SKM-1 treated with dmso at 0.1 percent for 144 hours (cell line): ENCODE measurements around the gene STK11.
"Not testable (repeated sequence)": the region's sequence is repeated elsewhere in the genome, so short reads cannot be mapped to it uniquely, and the experiment has no call there.

ENCODE experiments used
- DNase-seq: peaks from one replicate; lab custom pipeline; 2025; ENCODE audit not compliant: unreplicated experiment; lab: John Stamatoyannopoulos, UW

Gene STK11

DNA sequence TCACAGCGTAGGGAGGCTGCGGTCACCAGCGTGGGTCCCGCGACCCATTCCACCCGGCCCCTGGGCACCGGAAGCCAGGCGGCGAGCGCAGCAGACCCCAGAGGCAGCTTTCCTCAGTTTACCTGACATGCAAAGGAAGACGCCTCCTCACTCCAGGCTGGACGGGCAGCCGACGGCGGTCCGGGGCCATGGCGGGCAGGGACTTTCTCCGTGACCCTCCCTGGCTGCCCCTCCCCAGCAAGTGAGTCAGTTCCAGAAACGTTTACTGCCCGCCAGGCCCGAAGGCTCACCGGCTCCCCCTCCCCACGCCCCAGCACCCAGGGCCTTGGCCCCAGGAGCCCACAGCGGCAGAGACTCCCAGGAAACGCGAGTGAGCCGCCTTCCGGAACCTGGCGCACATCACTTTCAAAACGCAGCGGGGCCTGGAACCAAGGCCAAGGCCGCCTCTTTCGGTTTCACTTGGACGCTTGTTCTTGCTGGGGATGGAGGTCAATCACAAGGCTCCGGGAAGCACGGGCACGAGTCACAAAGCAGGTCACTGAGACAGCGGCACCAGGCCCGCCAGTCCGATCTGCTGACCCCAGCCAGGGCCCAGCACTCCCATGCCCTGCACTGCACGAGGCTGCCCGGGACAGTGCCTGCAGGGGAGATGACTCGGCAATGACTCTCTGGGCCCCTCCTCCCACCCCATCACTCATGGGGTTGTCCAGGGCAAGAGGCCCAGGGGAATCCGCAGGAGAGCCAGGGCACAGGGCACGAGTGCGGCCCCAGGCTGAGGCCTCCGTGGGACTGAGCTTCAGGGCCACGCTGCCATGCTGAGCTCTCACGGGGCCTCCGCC is 36.8 kb upstream of the STK11 start:
- no peak for DNase-seq

DNA sequence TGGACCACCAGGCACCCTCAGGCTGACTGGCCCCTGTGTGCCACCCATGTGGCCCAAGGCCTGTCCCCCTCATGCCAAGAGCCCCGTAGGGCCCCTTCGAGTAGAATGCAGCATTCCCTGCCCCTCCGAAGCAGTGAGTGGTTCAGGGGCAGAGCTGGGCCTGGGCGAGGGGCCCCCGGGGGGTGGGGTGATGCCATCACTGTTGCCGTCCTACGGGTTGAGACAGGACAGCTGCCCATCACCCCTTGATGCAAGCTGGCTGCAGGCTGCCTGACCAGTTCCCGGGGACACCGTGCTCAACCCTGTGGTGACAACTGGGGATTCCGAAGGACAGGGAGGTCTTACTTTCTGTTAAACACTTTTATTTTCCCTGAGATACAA is 36.2 kb upstream of the STK11 start:
- DNase-seq, result no peak

DNA sequence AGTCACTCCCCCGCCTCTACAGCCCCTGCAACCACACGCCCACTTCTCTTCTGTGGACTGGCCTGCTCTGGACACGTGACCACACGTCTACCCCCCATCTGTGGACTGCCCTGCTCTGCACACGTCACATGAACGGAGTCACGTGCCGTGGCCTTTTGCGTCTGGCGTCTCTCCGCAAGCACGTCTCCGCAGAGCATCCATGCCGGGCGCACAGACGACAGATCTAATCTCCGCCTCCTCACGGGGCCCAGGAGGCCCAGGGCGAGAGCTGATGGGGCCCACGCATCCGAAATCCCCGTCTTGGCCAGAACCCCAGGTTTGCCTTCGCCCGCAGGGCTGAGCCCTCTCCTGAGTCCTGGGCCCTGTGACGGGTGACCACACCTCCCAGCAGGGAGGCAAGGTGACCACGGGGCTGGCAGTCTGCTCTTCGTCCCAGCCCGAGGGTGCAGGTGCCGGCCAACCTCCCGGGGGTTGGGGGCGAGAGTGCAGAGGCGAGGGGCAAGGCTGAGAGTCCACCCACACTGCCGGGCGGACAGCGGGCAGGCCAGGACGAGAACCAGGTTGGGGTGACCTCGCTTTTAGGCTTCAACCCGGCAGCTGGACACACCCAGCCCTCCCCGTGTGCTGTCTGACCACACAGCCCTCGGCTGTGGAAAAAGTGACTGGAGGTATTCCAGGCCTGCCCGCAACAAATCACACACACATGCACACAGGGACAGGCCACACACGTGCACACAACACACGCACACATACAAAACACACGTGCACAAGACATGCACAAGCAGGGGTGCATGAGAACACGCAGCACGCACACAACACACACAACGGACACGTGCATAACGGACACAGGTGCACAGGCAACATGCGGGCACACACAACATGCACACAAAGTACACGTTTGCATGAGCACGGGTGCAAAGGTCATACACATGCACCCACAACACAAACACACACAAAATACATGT is 35.4 kb upstream of the STK11 start:
- DNase-seq, result no peak

DNA sequence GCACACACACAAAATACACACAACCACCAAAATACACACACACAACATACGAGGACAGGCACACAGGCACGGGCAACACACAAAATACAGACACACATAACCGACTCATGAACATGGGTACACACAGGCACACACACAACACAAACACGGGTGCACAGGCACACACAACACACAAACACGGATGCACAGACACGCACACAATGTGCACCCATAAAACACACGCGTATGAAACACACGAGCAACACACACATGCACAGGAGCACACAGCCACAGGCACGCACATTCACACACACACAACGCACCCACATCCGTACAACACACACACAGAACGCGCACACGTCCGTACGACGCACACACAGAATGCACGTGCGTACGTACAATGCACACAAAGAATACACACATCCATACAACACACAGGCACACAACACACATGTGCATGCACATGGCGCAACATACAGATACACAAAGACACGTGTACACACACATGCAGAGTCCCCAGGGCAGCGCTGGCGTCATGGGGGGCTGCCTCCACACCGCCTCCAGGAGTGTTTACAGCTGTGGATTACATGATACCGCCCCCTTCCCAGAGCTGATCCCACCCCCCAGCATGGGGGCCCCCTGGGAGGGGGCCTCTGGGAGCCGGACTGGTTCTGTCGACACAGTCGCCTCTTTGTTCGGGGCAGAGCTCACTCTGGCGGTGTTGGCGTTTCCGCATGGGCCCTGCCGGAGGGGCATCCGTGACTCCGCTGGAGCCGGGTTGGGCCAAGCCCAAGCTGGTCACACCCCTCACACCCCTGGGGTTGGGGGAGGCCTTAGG is 34.4 kb upstream of the STK11 start:
- no peak for DNase-seq

DNA sequence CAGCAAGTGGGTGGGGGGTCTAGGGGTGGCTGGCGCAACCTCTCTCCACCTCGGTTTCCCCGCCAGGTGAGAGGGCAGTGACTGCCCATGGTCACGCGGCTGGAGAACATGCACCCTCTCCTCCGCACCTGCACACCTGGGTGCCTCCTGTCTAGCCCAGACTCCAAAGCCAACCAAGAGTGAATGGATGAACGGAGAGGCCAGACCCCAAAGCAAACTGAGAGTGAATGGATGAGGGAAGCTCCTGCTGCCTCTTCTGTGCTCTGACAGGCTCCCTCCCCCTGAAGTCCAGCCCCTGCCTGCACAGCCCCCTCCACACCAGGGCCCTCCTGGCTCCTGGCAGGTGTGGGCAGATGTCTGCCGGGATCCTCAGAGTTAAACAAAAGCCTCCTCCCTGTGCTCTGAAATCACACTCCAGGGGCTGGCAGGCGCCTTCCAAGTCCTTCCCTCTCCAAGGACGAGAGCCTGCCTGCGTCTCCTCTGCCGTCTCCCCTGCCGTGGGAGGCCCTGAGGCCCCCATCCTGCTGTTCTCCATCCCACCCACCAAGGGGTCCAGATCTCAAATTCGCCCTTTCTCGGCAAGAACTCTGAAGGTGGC is 33.7 kb upstream of the STK11 start:
- no peak for DNase-seq

DNA sequence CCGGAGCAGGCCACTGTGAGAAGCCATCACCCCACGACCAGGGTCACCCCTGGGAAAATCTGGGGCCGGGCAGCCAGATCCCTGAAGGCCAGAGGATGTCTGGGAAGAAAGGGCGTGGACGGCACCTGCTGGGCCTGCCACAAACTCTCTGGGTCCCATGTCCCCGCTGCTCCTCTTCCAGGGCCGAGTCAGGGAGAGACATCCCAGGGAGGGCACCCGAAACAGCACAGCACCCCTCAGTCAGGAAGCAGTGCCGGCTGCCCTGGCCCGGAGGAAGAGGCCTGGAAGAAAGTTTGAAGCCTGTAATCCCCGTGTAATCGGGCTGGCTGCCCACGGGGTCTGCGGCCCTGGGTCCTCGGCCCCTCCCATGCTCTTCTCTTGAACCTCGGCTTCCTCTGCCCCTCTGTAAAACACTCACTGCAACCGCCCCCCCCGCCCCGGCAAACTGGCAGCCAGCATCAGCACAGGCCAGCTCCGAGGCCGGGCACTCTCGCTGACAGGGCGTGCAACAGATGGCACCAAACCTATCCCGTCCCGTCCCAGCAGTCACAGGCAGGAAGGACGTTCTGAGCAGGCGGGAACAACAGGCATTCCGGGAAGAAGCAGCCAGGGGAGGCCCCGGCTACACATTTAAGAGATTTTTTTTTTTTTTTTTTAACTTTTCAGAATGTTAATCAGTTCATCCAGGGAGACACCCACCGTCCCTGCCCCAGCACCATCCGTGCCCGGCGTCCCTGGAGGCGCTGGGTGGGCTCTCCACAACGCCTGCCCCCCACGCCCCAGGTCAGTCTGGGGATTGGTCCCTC is 33.0 kb upstream of the STK11 start:
- no peak for DNase-seq

DNA sequence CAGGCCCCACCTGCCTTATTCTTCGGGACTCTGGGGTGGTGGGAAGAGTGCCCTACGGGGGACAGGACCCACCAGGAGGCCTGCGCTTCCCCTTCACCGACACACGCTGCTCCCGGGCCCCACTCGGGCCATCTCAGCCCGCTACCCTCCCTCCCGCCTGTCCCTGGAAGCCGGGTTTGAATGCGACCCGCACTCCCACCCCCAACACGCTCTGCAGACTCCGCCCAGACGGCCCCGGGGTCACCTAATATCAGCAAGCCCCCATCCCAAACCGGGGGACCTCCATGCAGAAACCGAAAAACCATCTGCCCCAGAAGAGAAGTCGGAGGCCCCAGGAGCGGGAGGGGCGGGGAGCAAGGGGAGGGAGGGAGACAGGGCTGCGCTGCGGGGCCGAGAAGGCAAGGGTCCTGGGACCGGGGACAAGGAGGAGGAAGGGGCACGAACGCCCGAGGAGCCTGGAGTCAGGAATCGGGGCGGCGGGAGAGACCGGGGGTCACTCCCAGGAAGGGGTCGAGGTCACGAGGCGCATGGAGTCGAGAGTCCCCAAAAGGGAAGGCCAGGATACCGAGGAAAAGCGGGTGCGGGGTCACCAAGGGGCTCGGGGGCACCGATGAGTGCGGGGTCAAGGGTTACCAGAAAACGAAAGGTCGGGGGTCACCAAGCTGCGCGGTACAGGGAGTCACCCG is 32.3 kb upstream of the STK11 start:
- DNase-seq, result no peak

DNA sequence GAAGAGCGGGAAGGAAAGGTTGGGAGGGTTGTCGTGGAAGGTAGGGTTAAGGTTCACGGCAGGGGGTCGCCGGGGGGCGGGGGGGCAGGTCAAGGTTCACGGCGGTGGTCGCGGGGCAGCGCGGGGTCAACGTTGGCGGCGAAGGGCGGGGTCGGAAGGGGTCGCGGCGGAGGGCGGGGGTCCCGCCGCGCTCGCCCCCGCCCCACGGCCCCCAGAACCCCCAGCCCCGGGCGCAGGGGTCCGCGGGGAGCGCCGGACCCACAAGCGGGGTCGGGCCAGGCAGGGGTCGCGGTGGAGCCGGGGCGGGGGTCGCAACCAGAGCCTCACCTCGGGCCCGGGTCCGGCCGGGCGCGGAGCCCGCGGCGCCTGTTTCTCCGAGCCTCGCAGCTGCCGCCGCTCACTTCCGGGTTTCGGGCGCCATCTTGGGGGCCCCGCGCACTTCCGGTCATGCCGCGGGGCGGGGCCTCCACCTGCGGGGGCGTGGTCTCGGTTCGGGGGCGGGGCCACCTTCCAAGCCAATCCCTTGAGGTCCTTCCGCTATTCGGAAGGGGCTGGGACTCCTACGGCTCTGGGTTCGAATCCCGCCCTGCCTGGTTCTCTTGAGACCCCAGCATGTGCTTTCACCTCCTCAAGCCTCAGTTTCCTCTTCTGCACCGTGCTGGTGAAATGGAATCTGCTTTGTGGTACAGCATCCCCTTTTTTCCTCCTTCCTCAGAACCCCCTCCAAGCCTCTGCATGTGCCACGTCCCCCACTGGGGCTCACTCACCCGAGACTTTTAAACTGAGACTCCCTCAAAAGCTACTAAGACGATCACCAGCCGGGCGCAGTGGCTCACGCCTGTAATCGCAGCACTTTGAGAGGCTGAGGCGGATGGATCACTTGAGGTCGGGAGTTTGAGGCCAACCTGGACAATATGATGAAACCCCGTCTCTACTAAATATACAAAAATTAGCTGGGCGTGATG is 31.5 kb upstream of the STK11 start, which contains the start of gene SBNO2:
SBNO2 (minus strand) TSS at position 424 of the 965 bp plus-strand sequence. CDS start 19,992 bp downstream, outside the sequence.
- DNase-seq, result peak; percentile 63

DNA sequence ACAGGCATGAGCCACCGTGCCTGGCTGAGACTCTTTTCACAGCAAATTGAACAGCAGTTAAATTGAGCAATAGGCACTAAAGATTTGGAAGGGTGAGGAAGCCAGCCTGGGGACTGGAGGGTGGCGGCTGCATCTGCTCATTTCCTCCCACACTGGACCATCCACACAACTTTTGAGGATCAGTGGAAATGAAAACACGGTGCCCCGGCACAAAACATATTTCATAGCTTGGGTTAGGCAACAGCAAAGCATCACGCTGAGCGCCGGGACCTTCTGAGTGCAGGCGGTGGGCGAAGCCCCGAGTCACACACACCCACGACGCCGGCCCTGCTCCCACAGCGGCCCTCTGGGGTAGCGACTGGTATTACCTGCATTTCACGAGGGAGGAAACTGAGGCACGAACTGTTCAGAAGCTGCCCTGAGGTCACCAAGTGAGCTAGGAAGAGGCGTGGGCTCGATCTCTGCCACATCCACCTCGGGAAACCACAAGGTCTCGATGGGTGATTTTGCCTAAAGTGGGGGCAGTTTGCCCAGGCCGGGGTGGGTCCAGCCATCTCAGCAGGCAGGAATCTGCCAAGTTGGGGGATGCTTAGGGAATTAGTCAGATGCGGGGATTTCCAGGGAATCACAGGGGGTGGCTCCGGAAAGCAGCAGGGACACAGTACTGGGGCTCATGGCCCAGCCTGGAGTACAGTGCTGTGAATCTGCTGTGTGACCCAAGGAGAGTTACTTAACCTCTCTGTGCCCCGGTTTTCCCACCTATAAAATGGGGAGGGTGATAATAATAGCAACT is 28.1 kb upstream of the STK11 start:
- DNase-seq, result peak; percentile 60

DNA sequence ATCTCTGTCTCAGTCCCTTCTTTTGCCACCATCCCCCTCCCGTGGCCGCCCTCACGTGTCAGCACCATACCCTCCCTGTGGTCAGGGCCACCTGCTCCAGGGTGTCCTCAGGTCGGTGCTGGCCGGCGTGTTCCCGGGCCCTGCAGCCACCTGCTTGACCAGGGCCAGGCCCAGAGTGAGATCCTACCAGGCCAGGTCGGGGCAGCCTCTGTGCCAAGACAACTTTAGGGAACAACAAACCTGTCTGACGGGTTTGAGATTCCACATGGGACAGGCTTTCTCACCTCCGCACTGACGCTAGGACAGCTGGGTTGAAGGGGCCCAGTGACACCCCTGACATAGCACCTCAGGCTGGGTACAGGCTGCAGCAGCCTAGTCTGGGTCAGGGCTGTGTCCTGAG is 24.0 kb upstream of the STK11 start:
- DNase-seq, result no peak

DNA sequence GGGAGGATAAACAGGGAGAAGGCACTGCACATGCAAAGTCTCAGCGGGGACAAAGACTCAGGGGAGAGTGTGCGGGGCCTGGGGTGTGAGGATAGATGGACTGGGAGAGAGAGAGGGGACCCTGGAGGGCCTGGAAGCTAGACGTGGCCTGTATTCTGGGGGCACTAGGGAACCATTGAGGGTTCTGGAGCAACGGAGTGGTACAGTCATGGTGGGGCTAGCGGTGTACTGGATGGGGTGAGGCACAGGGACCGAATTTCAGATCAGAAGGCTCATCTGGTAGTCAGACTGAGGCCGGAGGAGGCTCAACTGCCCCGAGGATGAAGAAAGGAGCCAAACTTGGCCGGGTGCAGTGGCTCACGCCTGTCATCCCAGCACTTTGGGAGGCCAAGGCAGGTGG is 23.5 kb upstream of the STK11 start:
- DNase-seq, result no peak

DNA sequence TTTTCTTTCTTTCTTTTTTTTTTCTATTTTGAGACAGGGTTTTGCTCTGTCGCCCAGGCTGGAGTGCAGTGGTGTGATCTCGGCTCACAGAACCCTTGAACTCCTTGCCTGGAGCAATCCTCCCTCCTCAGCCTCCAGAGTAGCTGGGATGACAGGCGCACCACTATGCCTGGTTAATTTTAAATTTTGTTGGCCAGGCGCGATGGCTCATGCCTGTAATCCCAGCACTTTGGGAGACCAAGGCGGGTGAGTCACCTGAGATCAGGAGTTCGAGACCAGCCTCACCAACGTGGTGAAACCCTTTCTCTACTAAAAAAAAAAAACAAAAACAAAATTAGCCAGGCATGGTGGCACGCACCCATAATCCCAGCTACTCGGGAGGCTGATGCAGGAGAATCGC is 22.9 kb upstream of the STK11 start:
- DNase-seq, result no peak

DNA sequence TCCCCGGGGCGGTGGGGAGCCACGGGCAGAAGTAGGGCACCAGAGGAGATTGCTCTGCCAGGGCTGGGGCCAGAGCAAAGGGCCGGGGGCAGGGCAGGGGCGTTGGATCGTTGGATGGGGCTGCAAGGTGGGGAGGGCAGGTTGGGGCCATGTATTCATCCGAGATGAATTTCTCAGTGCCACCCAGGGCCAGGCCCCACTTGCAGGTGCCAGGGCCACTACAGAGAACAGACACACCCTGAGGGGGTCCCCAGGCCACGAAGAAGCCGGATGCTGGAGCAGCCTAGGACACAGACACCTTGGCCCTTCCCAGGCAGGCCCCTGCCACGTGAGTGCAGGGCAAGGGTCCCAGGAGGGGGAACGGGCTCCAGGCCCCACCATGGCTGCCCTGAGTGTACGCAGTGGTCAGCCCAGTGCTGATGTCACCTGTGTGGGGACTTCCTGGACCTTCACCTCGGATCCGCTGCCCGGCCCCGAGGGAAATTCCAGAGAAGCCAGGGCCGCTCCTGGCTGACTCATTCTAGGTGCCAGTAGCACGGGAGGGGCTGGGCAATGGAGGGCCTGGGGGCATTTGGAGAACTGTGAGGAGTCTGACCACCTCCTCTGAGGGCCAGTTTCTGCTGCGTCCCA is 21.9 kb upstream of the STK11 start:
- no peak for DNase-seq

DNA sequence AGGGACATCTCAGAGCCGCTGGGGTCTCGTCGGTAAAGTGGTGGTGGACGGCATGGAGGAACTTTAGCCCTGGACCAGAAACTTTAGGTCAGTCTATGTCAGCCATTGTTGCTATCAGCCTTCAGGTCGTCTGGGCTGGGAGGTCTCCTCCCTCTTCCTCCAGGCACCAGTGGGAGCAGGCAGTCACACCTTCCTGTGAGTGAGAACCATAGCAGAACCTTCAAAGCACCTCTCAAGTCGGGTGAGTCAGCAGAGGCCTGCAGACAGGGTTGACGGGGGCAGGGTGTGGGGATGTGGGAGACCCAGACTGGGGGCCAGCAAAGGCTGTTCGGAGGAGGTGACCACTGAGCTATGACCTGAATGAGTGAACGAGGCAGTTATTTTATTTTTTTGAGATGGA is 16.2 kb upstream of the STK11 start:
- DNase-seq, result no peak

DNA sequence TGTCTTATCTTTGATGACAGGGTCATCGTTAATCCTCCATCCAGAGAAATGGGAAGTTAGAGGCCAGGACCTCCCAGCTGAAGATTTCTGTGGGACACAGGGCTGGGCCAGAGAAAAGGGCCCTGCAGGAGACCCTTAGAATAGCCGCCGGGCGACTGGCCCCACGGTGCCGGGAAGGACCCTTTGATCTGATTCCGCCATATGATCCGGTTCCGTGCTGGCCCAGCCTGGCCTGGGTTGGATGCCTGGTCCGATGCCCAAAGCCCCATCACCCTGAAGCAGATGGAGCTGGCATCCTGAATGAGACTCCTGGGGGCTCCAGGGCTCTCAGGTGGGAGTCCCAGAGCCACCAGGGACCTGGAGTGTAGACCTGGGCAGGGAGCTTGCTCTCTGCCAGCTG is 6.0 kb upstream of the STK11 start:
- no peak for DNase-seq

DNA sequence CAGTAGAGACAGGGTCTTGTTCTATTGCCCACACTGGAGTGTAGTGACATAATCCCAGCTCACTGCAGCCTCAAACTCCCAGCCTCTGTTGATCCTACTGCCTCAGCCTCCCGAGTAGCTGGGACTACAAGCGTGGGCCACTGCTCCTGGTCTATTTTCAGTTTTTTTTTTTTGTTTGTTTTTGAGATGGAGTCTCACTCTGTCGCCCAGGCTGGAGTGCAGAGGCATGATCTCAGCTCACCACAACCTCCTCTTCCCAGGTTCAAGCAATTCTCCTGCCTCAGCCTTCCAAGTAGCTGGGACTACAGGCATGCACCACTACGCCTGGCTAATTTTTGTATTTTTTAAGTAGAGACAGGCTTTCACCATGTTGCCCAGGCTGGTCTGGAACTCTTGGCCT is 5.0 kb upstream of the STK11 start:
- not testable (repeated sequence) for DNase-seq
